HepG2 (cell line): ENCODE data around the gene HES7. TPM values are rescaled to one million over a fixed set of nuclear protein-coding genes. Genes with fewer than 3 reads are reported as not detected.

Experiments
- ATAC-seq: fragments of 200-7000 bp; cut with Tn5 transposase; 3 replicates; pipeline ENCODE4 v1.9.1; 2020; ENCODE audit warnings: mild to moderate bottlenecking, moderate library complexity
- BruUV-seq: library from RNA; stranded (reverse); fragments of 400-500 nt; replicated peaks from 2 replicates; lab custom pipeline; 2021; lab: Mats Ljungman, UMichigan
- CTCF ChIA-PET: fragments of 300-600 bp; formaldehyde crosslinking; extraction: SDS; loops from one replicate; lab custom pipeline; 2021; ENCODE audit warnings: low total read pairs, inconsistent platforms, low intra/inter-chr PET ratio; lab: Yijun Ruan, JAX
- POLR2A ChIA-PET: fragments of 350-600 bp; sonication (Branson Sonifier 250); formaldehyde crosslinking; loops from one replicate; lab custom pipeline; 2020; ENCODE audit warnings: antibody characterized with exemption, inconsistent platforms; lab: Yijun Ruan, JAX
- DNase-seq: peaks from one replicate; pipeline ENCODE4 v3.0.0-alpha.2; 2015; ENCODE audit warnings: low spot score
- FAIRE-seq: peaks from 3 replicates; lab custom pipeline; 2011; peaks lifted over from hg19 to GRCh38; lab: Jason Lieb, UNC
- H2AFZ ChIP-seq: one replicate; pipeline ENCODE4 v1.6.1; 2011; ENCODE audit warnings: low read length, inconsistent platforms
- H3K27ac ChIP-seq: fragments of 300-600 bp; 3 replicates; pipeline ENCODE4 v1.8.0; 2011; ENCODE audit warnings: mixed run types, mild to moderate bottlenecking, mixed read lengths, low read length, inconsistent platforms; ENCODE audit not compliant: insufficient read depth; ENCODE audit errors: extremely low read length
- H3K27me3 ChIP-seq, 2 experiments: fragments of 200-600 bp in 1 of 2; 2 replicates in 1 of 2; 3 replicates in 1 of 2; pipeline versions ENCODE4 v1.6.0 to v1.8.0; 2011; ENCODE audit warnings: low read length in 2 of 2, mild to moderate bottlenecking in 2 of 2, moderate library complexity in 2 of 2, inconsistent platforms in 1 of 2; ENCODE audit not compliant: insufficient read depth in 2 of 2, control insufficient read depth in 1 of 2
- H3K36me3 ChIP-seq, 2 experiments: fragments of 200-600 bp in 1 of 2; replicated peaks in 1 of 2; 2 replicates in 1 of 2; 3 replicates in 1 of 2; pipeline versions ENCODE4 v1.5.1 to v1.8.0; 2011; ENCODE audit warnings: low read length in 2 of 2, inconsistent platforms in 1 of 2; ENCODE audit not compliant: insufficient read depth in 2 of 2, control insufficient read depth in 1 of 2
- H3K4me1 ChIP-seq: 2 replicates; pipeline ENCODE4 v1.5.1; 2012; ENCODE audit warnings: low read length, inconsistent platforms; ENCODE audit not compliant: insufficient read depth
- H3K4me2 ChIP-seq: 2 replicates; pipeline ENCODE4 v1.6.0; 2011; ENCODE audit warnings: low read depth, low read length, inconsistent platforms
- H3K4me3 ChIP-seq, 3 experiments: fragments of 200-600 bp in 1 of 3; sonication (generic), shearing (Covaris generic) in 1 of 3; replicated peaks in 1 of 3; 2 replicates each; pipeline ENCODE4 v1.5.1; 2011 to 2016; ENCODE audit warnings: low read length in 3 of 3, inconsistent platforms in 2 of 3, low read depth in 2 of 3, mild to moderate bottlenecking in 2 of 3, control low read depth in 1 of 3, mixed read lengths in 1 of 3; ENCODE audit not compliant: insufficient read depth in 1 of 3
- H3K79me2 ChIP-seq: one replicate; pipeline ENCODE4 v1.6.1; 2011; ENCODE audit warnings: low read length, inconsistent platforms; ENCODE audit not compliant: insufficient read depth
- H3K9ac ChIP-seq: 2 replicates; pipeline ENCODE4 v1.6.0; 2011; ENCODE audit warnings: mild to moderate bottlenecking, low read depth, low read length, inconsistent platforms; ENCODE audit not compliant: insufficient read depth
- H3K9me3 ChIP-seq: 2 replicates; pipeline ENCODE4 v1.5.1; 2012; ENCODE audit warnings: mild to moderate bottlenecking, low read length
- H4K20me1 ChIP-seq: 2 replicates; pipeline ENCODE4 v1.6.0; 2011; ENCODE audit warnings: inconsistent platforms, mild to moderate bottlenecking, low read length, moderate library complexity; ENCODE audit not compliant: insufficient read depth
- CERS6 ChIP-seq: sonication (generic); formaldehyde crosslinking; IDR thresholded peaks from 2 replicates; pipeline ENCODE4 v1.5.0; 2020; ENCODE audit warnings: missing genetic modification reagents
- NPAS2 ChIP-seq: sonication (generic); formaldehyde crosslinking; IDR thresholded peaks from 2 replicates; pipeline ENCODE4 v1.8.0; 2022; ENCODE audit warnings: mild to moderate bottlenecking, missing genetic modification reagents, borderline replicate concordance
- SETDB1 ChIP-seq: sonication (generic); formaldehyde crosslinking; IDR thresholded peaks from 2 replicates; pipeline ENCODE4 v1.5.1; 2020; ENCODE audit warnings: missing genetic modification reagents, mild to moderate bottlenecking, borderline replicate concordance
- SOX6 ChIP-seq, 2 experiments: fragments of 450-650 bp in 1 of 2; sonication (generic) in 1 of 2; formaldehyde crosslinking in 1 of 2; IDR thresholded peaks; 2 replicates each; pipeline versions ENCODE4 v1.4.0 to v1.6.1; 2017 to 2020; ENCODE audit warnings: antibody characterized with exemption in 1 of 2, mild to moderate bottlenecking in 1 of 2, missing genetic modification reagents in 1 of 2
- ZNF484 ChIP-seq: sonication (generic); formaldehyde crosslinking; IDR thresholded peaks from 2 replicates; pipeline ENCODE4 v1.5.1; 2020; ENCODE audit warnings: mild to moderate bottlenecking, low read depth, missing genetic modification reagents, borderline replicate concordance
- WGBS: methylation state at CpG from one replicate; pipeline ENCODE4 v1.1.6; 2017; ENCODE audit warnings: low lambda C conversion rate; 5-methylcytosine and 5-hydroxymethylcytosine counted together
- in situ Hi-C: cut with HindIII; loops from 2 replicates; pipeline ENCODE4 v1.10.0; 2017; ENCODE audit warnings: low pct_unique_long_range_greater_than_20kb; ENCODE audit not compliant: extremely low pct_ligation_motif_present
- intact Hi-C: fragments of 100-400 bp; cut with micrococcal nuclease; formaldehyde crosslinking; loops from one replicate; pipeline ENCODE4 v1.10.0; 2022; ENCODE audit not compliant: unreplicated experiment
- microRNA-seq: library from miRNA; unstranded; fragments of <30 nt; microRNA quantifications from one replicate; pipeline ENCODE4, GENCODE V29; 2020
- polyA plus RNA-seq, 8 experiments: library from polyadenylated mRNA; depleted of rRNA in 3 of 8; stranded (reverse) in 7 of 8; unstranded in 1 of 8; fragments of >200 nt; fragmentation: Illumina TruSeq in 4 of 8; extraction: Trizol in 4 of 8; gene quantifications; 2 replicates each; pipeline versions ENCODE4 v1.2.1 to v1.2.3, GENCODE V29; 2011 to 2016; ENCODE audit warnings: low read depth in 4 of 8, missing spikeins in 1 of 8, mixed read lengths in 1 of 8; ENCODE audit not compliant: insufficient read depth in 1 of 8
- small RNA-seq, 3 experiments: library from RNA; depleted of rRNA; stranded (forward); fragments of <200 nt; gene quantifications; one replicate each; pipeline ENCODE3, GENCODE V24; 2012; ENCODE audit warnings: low read depth in 2 of 3, low replicate concordance in 1 of 3; ENCODE audit not compliant: insufficient read length in 3 of 3, insufficient read depth in 2 of 3
- total RNA-seq, 5 experiments: library from RNA; depleted of rRNA; stranded (reverse); fragments of >200 nt; fragmentation: Illumina TruSeq; extraction: Trizol; gene quantifications; 2 replicates each; pipeline ENCODE4 v1.2.3, GENCODE V29; 2016; ENCODE audit warnings: low read depth in 1 of 5
- TF ChIP-seq, protein P1 (sequence below): IDR thresholded peaks from 2 replicates; pipeline ENCODE4 v1.6.1; 2018; ENCODE audit warnings: missing genetic modification reagents

The HES7 gene
- total and polyA plus RNA-seq, 2 of the 13 experiments (the other 11 are each of a cell fraction or from before 2014, with no cell fraction given): not detected

DNA sequence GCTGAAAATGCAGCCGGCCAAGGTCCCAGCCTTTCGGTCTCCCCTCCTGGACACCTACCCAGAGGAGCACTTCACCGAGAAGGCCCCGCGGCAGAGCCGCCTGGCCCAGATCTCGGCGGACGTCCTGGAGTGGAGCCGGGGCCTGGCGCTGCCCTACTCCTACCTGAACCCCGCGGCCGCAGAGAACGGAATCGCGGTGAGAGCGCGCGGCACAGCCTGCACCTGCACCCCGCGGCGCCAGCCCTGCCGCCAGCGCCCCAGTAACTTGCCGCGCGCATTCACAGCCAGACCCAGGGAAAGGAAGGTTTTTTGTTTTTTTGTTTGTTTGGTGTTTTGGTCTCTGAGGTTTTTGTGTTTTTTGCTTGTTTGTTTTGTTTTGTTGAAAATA lies 51.6 kb downstream of the HES7 start (continued):
- TF ChIP-seq NPAS2 (no peak), CERS6 (CRISPR knock-in tag) (no peak), SOX6 (IDR thresholded peaks at IDR 0.05) (no peak), SOX6 (CRISPR knock-in tag; IDR thresholded peaks at IDR 0.05) (no peak), ZNF484 (CRISPR knock-in tag) (no peak)
- TF ChIP-seq, all 625 proteins: peak for 0

GRCh38 chr17:8071496-8071895 lies 52.4 kb downstream of the HES7 start:
- 73% methylated on average over 5 of the region's 12 CpGs for WGBS

More at GRCh38 chr17:8071496-8071895, 52.4 kb downstream of the HES7 start:
- no peak overlapping the region for H3K4me2 ChIP-seq
- ChIA-PET POLR2A (no interaction called here), CTCF (no interaction called here)
- peaks cover 16% of the 10 kb centered on the region; the same call in 1 of the 2 replicates for H4K20me1 ChIP-seq
- TF ChIP-seq, protein P1, sequence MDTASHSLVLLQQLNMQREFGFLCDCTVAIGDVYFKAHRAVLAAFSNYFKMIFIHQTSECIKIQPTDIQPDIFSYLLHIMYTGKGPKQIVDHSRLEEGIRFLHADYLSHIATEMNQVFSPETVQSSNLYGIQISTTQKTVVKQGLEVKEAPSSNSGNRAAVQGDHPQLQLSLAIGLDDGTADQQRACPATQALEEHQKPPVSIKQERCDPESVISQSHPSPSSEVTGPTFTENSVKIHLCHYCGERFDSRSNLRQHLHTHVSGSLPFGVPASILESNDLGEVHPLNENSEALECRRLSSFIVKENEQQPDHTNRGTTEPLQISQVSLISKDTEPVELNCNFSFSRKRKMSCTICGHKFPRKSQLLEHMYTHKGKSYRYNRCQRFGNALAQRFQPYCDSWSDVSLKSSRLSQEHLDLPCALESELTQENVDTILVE (CRISPR knock-in tag): no peak
- TF ChIP-seq SETDB1 (CRISPR knock-in tag): no peak
- no peak overlapping the region for H3K27ac ChIP-seq
- no peak overlapping the region for H2AFZ ChIP-seq
- no peak overlapping the region for H3K9ac ChIP-seq
- H3K27me3 ChIP-seq: peaks cover 29 to 76% of the 10 kb centered on the region in 2 experiments
- DNase-seq (no peak), ATAC-seq (no peak), FAIRE-seq (no peak)
- no peak overlapping the region for H3K4me3 ChIP-seq
- in situ Hi-C loops (loop anchor here (5.0 kb wide), 1 partner anchor 46 kb away; the partner anchor contains the start of gene ALOXE3), intact Hi-C loops (no loop called here)
- no peaks in the 10 kb centered on the region; the same call in 1 of the 2 replicates for H3K4me1 ChIP-seq
- no peaks in the 10 kb centered on the region for H3K79me2 ChIP-seq
- no peaks in the 10 kb centered on the region for H3K36me3 ChIP-seq
- no TSS peak for BruUV-seq
- no peaks in the 10 kb centered on the region for H3K9me3 ChIP-seq

Small RNA genes lying within 50 kb of the gene (microRNA-seq; reads per million reads assigned to microRNA genes)
- gene MIR4314 (not detected), gene MIR6883 (not detected)

Small RNA genes lying within 50 kb of the gene (small RNA-seq; reads per million reads assigned to genes)
- gene MIR4314: 0 reads per million in 3 experiments

Other genes with a start within 250 kb of the HES7 start
- 3.3 and 3.7 TPM in 2 replicates for gene CHD3, start 235.3 kb downstream of the HES7 start, total RNA-seq (2016; rRNA removed; fragmentation: Illumina TruSeq; extraction: Trizol)
- gene CHD3, start 235.3 kb downstream of the HES7 start, polyA plus RNA-seq (2011; rRNA removed): 2.7 and 3.3 TPM in 2 replicates
- gene RNF227, start 207.8 kb downstream of the HES7 start, total RNA-seq (2016; rRNA removed; fragmentation: Illumina TruSeq; extraction: Trizol): 0.20 and 0.38 TPM in 2 replicates
- gene RNF227, start 207.8 kb downstream of the HES7 start, polyA plus RNA-seq (2011; rRNA removed): 0.79 and 0.94 TPM in 2 replicates
- 0.29 TPM in 1 of 2 replicates, not detected in the other for gene KCNAB3, start 194.2 kb downstream of the HES7 start, total RNA-seq (2016; rRNA removed; fragmentation: Illumina TruSeq; extraction: Trizol)
- gene KCNAB3, start 194.2 kb downstream of the HES7 start, polyA plus RNA-seq (2011; rRNA removed): 0.88 and 0.95 TPM in 2 replicates
- 28.1 and 36.9 TPM in 2 replicates for gene TRAPPC1, start 192.2 kb downstream of the HES7 start, total RNA-seq (2016; rRNA removed; fragmentation: Illumina TruSeq; extraction: Trizol)
- gene TRAPPC1, start 192.2 kb downstream of the HES7 start, polyA plus RNA-seq (2011; rRNA removed): 44.9 and 46.7 TPM in 2 replicates
- gene CNTROB, start 191.9 kb downstream of the HES7 start, total RNA-seq (2016; rRNA removed; fragmentation: Illumina TruSeq; extraction: Trizol): 13.3 and 24.1 TPM in 2 replicates
- gene CNTROB, start 191.9 kb downstream of the HES7 start, polyA plus RNA-seq (2011; rRNA removed): 21.2 and 24.3 TPM in 2 replicates
- gene GUCY2D, start 121.5 kb downstream of the HES7 start, total RNA-seq (2016; rRNA removed; fragmentation: Illumina TruSeq; extraction: Trizol): not detected in 2 replicates
- gene GUCY2D, start 121.5 kb downstream of the HES7 start, polyA plus RNA-seq (2011; rRNA removed): not detected in 2 replicates
- gene ALOX15B, start 85.0 kb downstream of the HES7 start, total RNA-seq (2016; rRNA removed; fragmentation: Illumina TruSeq; extraction: Trizol): not detected in 2 replicates
- not detected in 2 replicates for gene ALOX15B, start 85.0 kb downstream of the HES7 start, polyA plus RNA-seq (2011; rRNA removed)
- not detected in 2 replicates for gene ALOX12B, start 36.4 kb downstream of the HES7 start, total RNA-seq (2016; rRNA removed; fragmentation: Illumina TruSeq; extraction: Trizol)
- 0.13 TPM in 1 of 2 replicates, not detected in the other for gene ALOX12B, start 36.4 kb downstream of the HES7 start, polyA plus RNA-seq (2011; rRNA removed)
- gene ALOXE3, start 5.6 kb downstream of the HES7 start, total RNA-seq (2016; rRNA removed; fragmentation: Illumina TruSeq; extraction: Trizol): not detected in 2 replicates
- 0.07 TPM in 1 of 2 replicates, not detected in the other for gene ALOXE3, start 5.6 kb downstream of the HES7 start, polyA plus RNA-seq (2011; rRNA removed)
- 2.6 and 5.5 TPM in 2 replicates for gene PER1, start 28.3 kb upstream of the HES7 start, total RNA-seq (2016; rRNA removed; fragmentation: Illumina TruSeq; extraction: Trizol)
- gene PER1, start 28.3 kb upstream of the HES7 start, polyA plus RNA-seq (2011; rRNA removed): 3.6 and 5.2 TPM in 2 replicates
- 2.0 and 3.9 TPM in 2 replicates for gene VAMP2, start 38.8 kb upstream of the HES7 start, total RNA-seq (2016; rRNA removed; fragmentation: Illumina TruSeq; extraction: Trizol)
- gene VAMP2, start 38.8 kb upstream of the HES7 start, polyA plus RNA-seq (2011; rRNA removed): 17.2 and 19.6 TPM in 2 replicates
- gene TMEM107, start 52.3 kb upstream of the HES7 start, total RNA-seq (2016; rRNA removed; fragmentation: Illumina TruSeq; extraction: Trizol): 3.8 and 15.3 TPM in 2 replicates
- 4.5 and 7.2 TPM in 2 replicates for gene TMEM107, start 52.3 kb upstream of the HES7 start, polyA plus RNA-seq (2011; rRNA removed)
- gene BORCS6, start 66.1 kb upstream of the HES7 start, total RNA-seq (2016; rRNA removed; fragmentation: Illumina TruSeq; extraction: Trizol): 5.1 and 5.3 TPM in 2 replicates
- 2.0 and 3.2 TPM in 2 replicates for gene BORCS6, start 66.1 kb upstream of the HES7 start, polyA plus RNA-seq (2011; rRNA removed)
- 67.7 and 75.3 TPM in 2 replicates for gene AURKB, start 86.5 kb upstream of the HES7 start, total RNA-seq (2016; rRNA removed; fragmentation: Illumina TruSeq; extraction: Trizol)
- gene AURKB, start 86.5 kb upstream of the HES7 start, polyA plus RNA-seq (2011; rRNA removed): 21.8 and 29.5 TPM in 2 replicates
- 5.4 and 7.2 TPM in 2 replicates for gene CTC1, start 124.0 kb upstream of the HES7 start, total RNA-seq (2016; rRNA removed; fragmentation: Illumina TruSeq; extraction: Trizol)
- gene CTC1, start 124.0 kb upstream of the HES7 start, polyA plus RNA-seq (2011; rRNA removed): 18.9 and 22.0 TPM in 2 replicates
- gene PFAS, start 125.2 kb upstream of the HES7 start, total RNA-seq (2016; rRNA removed; fragmentation: Illumina TruSeq; extraction: Trizol): 42.8 and 58.2 TPM in 2 replicates
- 45.7 and 49.4 TPM in 2 replicates for gene PFAS, start 125.2 kb upstream of the HES7 start, polyA plus RNA-seq (2011; rRNA removed)
- gene RANGRF, start 164.6 kb upstream of the HES7 start, total RNA-seq (2016; rRNA removed; fragmentation: Illumina TruSeq; extraction: Trizol): 18.6 and 21.3 TPM in 2 replicates
- gene RANGRF, start 164.6 kb upstream of the HES7 start, polyA plus RNA-seq (2011; rRNA removed): 40.7 and 48.4 TPM in 2 replicates
- gene SLC25A35, start 171.3 kb upstream of the HES7 start, total RNA-seq (2016; rRNA removed; fragmentation: Illumina TruSeq; extraction: Trizol): 0.28 and 0.91 TPM in 2 replicates
- gene SLC25A35, start 171.3 kb upstream of the HES7 start, polyA plus RNA-seq (2011; rRNA removed): 1.1 and 1.8 TPM in 2 replicates
- gene ARHGEF15, start 186.1 kb upstream of the HES7 start, total RNA-seq (2016; rRNA removed; fragmentation: Illumina TruSeq; extraction: Trizol): not detected in 2 replicates
- not detected in 2 replicates for gene ARHGEF15, start 186.1 kb upstream of the HES7 start, polyA plus RNA-seq (2011; rRNA removed)
- gene ODF4, start 215.7 kb upstream of the HES7 start, total RNA-seq (2016; rRNA removed; fragmentation: Illumina TruSeq; extraction: Trizol): not detected in 2 replicates
- not detected in 2 replicates for gene ODF4, start 215.7 kb upstream of the HES7 start, polyA plus RNA-seq (2011; rRNA removed)